Mammary epithelial cell (primary cell): ENCODE data around the gene LAMB4.

Source experiments
- EZH2 ChIP-seq: IDR thresholded peaks from 2 replicates; pipeline ENCODE4 v1.6.1; 2012; ENCODE audit warnings: low read length, inconsistent platforms, borderline replicate concordance
- TF ChIP-seq, protein P1 (sequence below), 2 donors: IDR thresholded peaks in 1 of 2; conservative IDR thresholded peaks in 1 of 2; 2 replicates each; pipeline ENCODE4 v1.5.1; 2011 to 2012; ENCODE audit warnings: inconsistent platforms in 2 of 2, low read length in 2 of 2, mild to moderate bottlenecking in 2 of 2, control low read depth in 1 of 2, low read depth in 1 of 2; ENCODE audit not compliant: insufficient read depth in 1 of 2; ENCODE audit errors: extremely low read depth in 1 of 2

DNA sequence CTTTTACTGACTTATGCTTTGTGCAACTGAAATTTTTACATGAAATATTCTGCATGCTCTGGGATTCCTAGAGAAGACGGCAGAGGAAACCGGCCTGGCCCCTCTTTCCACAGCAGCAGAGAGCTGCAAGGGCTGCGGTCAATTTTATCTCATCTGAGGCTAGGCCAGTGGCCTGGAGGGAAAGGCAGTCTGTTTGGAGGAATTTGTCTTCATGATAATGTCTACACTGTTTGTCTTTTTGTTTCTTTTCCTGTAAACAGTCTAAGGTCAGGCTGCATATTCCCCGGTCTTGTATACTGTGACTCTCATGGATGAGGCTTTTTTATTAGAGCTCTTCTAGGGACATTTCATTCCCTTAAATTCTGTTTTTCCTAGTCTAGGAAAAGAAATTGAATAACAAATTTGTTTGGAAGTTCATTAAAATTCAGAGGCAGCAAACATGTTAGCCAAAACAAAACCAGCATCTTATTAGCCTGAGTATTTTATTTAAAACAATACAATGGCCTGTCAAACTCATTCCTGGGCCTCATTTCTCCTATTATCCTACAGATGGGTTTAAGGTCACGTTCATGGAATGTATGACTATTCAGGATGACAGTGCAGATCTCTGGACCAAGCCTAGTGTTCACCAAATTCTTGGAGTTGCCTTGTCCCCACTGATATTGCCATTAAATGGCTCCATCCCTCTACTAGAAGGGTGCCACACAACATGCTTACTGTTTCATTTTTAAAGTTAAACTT lies 26.4 kb downstream of the LAMB4 start:
- TF ChIP-seq, protein P1, sequence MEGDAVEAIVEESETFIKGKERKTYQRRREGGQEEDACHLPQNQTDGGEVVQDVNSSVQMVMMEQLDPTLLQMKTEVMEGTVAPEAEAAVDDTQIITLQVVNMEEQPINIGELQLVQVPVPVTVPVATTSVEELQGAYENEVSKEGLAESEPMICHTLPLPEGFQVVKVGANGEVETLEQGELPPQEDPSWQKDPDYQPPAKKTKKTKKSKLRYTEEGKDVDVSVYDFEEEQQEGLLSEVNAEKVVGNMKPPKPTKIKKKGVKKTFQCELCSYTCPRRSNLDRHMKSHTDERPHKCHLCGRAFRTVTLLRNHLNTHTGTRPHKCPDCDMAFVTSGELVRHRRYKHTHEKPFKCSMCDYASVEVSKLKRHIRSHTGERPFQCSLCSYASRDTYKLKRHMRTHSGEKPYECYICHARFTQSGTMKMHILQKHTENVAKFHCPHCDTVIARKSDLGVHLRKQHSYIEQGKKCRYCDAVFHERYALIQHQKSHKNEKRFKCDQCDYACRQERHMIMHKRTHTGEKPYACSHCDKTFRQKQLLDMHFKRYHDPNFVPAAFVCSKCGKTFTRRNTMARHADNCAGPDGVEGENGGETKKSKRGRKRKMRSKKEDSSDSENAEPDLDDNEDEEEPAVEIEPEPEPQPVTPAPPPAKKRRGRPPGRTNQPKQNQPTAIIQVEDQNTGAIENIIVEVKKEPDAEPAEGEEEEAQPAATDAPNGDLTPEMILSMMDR (conservative IDR thresholded peaks at IDR 0.05 in 1 of 2, IDR thresholded peaks at IDR 0.05 in 1 of 2; ENCODE audit: extremely low read depth in 1 of 2, insufficient read depth in 1 of 2, low read depth in 1 of 2, low read length in 2 of 2): no peak
- no peak for TF ChIP-seq EZH2
